GM21786 (cell line): ENCODE data around the gene EBF4.

Experiments used
- ATAC-seq: cut with Tn5 transposase; IDR thresholded peaks from one replicate; pipeline ENCODE4 v1.9.1; 2021; ENCODE audit not compliant: unreplicated experiment

EBF4 gene, protein sequence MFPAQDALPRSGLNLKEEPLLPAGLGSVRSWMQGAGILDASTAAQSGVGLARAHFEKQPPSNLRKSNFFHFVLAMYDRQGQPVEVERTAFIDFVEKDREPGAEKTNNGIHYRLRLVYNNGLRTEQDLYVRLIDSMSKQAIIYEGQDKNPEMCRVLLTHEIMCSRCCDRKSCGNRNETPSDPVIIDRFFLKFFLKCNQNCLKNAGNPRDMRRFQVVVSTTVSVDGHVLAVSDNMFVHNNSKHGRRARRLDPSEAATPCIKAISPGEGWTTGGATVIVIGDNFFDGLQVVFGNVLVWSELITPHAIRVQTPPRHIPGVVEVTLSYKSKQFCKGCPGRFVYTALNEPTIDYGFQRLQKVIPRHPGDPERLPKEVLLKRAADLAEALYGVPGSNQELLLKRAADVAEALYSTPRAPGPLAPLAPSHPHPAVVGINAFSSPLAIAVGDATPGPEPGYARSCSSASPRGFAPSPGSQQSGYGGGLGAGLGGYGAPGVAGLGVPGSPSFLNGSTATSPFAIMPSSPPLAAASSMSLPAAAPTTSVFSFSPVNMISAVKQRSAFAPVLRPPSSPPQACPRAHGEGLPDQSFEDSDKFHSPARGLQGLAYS

GRCh38 chr20:2692036-2692885 lies at the start of gene EBF4:
TSS of gene EBF4 (plus strand) at chr20:2692780. CDS start at chr20:2693646, 866 bp downstream.
- no peak for ATAC-seq

- no peak for ATAC-seq
Observed at GRCh38 chr20:2643708-2644107, 48.9 kb upstream of the EBF4 start.

DNA sequence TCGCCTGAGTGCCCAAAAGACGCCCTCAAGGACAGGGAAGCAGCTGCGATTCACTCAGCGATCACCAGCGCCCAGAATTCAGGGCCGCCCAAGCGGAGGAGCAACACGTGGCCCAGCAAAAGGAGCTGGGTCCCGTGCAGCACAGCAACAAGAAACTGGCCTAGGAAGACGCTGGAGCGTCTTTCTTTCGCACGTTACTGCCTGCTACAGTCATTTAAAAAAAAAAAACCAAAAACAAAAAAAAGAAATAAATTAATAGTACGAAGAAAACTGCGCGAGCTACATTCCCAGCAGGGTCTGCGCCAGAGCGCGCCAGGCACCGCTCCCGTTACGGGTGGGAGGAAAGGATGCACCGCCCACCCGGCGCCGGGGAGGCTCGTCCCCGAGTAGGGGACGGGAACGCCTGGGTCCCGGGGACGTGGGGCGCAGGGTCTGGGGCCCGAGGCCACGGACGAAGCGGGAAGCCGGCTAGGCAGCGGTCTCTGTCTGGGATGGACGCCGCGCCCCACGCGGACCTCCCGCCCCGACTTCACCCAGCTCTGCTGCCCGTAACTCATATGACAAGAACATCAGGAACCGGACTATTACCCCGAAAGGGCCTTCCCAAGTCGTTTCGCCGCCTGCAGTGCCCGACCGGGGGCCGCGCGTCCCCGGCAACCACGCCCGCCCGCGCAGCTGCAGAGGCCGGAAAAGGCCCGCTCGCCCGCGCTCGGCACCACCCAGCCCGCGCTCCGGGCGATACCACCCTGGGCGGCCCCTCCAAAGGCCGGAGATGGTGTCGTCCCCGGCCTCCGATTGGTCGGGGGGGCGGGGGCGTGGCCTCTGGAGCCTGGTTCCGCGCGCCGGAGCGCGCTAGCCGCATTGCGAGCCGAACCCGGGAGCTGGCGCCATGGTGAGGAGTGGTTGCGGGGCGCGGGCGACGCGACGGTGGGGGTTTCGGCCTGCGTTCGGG lies 40.5 kb upstream of the EBF4 start, which contains the start of gene NOP56:
Gene NOP56 (plus strand): TSS at position 861 of the 952 bp plus-strand sequence. CDS start 29 bp downstream, at position 890.
- ATAC-seq, result peak; percentile 73

- ATAC-seq, result peak; percentile 43
Observed at GRCh38 chr20:2652724-2653555, 39.6 kb upstream of the EBF4 start.

- ATAC-seq, result no peak
Observed at GRCh38 chr20:2653556-2654383, 38.8 kb upstream of the EBF4 start.

DNA sequence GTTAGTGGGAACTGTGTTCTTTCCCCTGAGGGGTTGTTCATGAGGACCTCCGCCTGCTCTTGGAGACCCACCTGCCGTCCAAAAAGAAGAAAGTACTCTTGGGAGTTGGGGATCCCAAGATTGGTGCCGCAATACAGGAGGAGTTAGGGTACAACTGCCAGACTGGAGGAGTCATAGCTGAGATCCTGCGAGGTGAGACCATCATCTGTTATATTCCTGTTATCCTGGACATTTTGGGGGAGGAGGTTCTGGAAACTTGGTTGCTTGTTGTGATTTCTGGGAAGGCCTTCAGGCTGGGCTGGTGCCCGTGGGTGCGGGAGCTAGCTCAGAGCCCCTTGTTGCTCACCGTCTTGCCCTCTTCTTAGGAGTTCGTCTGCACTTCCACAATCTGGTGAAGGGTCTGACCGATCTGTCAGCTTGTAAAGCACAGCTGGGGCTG lies 38.2 kb upstream of the EBF4 start:
- no peak for ATAC-seq

DNA sequence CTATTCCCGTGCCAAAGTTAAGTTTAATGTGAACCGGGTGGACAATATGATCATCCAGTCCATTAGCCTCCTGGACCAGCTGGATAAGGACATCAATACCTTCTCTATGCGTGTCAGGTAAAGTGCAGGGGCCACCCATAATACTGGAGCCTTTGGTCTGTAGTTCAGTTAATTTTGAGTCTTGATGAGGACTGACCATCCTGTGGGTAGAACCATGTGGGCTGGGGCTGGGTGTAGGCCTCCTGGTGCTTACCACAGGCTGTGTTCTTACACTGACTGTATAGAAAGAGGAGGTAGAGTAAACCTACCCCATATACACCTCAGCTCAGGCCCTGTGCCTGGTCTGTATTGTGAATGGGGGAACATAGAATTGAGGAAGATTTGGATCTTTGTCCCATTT lies 37.7 kb upstream of the EBF4 start:
- no peak for ATAC-seq

DNA sequence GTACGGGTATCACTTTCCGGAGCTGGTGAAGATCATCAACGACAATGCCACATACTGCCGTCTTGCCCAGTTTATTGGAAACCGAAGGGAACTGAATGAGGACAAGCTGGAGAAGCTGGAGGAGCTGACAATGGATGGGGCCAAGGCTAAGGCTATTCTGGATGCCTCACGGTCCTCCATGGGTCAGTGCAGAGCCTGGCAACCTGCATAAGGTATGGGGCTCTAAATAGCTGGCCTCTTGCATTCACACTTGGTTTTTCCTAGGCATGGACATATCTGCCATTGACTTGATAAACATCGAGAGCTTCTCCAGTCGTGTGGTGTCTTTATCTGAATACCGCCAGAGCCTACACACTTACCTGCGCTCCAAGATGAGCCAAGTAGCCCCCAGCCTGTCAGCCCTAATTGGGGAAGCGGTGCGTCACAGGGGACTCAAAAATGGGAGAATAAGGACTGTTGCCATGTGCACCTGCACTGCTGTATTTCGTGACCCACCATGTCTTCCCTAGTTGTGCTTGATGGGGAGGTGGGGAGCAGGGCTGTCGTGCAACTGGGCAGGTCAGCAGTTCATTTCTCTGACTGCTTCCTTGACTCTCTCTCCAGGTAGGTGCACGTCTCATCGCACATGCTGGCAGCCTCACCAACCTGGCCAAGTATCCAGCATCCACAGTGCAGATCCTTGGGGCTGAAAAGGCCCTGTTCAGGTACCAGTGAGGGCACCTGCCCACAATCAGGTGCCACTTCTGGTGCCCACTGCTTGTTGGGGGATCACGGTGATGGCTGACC lies 37.1 kb upstream of the EBF4 start:
- ATAC-seq, result no peak

GRCh38 chr20:2656471-2657117 lies 36.0 kb upstream of the EBF4 start:
- no peak for ATAC-seq

GRCh38 chr20:2657241-2657640 lies 35.3 kb upstream of the EBF4 start:
- no peak for ATAC-seq

DNA sequence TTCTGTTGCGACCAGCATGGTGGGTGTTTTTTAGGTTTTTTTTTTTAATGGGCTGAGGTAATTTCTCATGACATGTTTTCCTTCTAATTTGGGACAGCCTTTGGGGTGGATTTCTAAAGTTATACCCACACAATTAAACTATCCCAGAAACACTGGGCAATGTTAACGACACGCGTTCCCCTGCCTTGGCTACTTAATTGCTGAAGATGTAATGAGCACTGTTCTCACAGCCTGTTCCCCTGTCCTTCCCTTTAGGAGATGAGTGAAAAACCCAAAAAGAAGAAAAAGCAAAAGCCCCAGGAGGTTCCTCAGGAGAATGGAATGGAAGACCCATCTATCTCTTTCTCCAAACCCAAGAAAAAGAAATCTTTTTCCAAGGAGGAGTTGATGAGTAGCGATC lies 34.9 kb upstream of the EBF4 start:
- no peak for ATAC-seq

GRCh38 chr20:2658414-2659354 lies 33.9 kb upstream of the EBF4 start:
- ATAC-seq, result no peak

DNA sequence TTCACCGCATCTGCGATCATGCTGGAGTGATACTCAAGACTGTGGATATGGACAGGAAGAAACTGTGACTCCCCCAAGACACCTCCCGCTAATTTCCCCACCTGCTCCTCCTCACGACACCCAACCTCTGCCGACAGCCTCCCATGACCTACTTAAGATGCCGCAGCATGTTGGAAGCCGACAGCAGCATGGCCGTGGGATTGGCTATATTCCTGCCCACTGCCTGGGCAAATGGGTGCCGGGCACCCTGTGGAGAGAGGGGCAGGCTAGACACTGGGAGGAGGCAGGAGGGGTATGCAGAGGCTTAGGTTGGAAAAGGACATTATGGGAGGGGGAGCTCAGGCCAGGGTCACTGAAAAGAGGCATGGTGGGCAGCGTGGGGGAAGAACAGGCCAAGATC lies 33.0 kb upstream of the EBF4 start:
- no peak for ATAC-seq

DNA sequence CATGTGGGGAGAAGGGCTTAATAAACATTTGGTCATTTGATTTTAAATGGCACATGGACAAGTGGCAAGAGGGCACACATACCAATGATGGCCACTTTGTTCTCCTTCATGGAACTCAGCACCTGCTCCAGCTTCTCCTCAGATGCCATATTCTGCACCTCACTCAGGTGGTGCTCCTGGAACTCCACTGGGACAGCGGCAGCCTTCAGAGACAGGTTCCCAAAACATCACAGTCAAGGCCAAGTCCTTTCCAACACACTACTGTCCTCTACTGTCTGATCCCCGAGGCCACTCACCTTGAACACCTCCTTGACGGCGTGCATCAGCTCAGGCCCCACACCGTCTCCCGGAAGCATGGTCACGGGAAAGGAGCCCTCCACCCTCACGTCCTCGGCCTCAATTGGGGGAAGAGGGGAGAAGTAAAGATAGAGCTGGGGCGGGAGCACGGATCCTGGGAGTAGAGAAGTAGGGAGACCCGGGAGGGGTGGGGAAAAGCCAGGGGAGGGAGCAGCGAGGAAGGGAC lies 29.2 kb upstream of the EBF4 start:
- ATAC-seq, result no peak

DNA sequence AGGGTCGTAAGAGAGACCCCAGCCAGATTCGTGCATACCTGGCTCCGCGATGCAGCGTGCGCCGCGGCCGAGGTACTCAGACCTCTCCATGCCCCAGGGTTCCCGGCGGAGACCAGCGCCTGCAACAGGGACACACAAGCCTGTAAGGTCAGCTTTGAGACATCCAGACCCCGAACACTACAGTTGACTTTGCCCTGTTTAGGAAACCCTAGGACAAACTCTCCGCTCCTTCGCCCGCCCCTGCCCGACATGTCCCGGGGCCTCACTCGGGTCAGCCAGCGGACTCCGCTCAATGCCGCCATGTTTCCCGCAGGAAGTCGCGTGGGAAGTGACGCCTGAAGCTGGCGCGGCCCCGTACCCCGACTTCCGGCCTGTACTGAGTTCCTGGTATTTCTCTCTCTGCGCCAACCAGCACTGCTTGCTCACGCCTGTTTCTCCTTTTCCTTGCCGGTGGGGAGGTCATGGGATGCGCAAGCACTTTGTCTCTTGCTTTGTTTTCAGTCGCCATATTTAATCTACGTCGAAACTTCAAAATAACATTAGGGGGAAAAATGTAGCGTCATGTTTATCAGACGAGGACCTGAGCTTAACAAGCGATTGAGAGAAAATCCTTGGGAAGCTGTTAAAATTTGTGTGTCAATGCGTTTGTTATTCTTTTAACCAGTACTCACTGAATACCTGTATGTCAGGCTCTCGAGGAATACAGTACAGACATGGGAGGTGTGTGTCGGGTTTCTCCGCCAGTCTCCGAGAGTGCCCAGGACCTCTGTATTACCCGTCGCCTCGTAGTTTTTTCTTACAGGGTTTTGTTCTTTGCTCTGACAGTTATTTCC lies 28.5 kb upstream of the EBF4 start, which contains the start of gene IDH3B:
Gene IDH3B (minus strand): TSS at position 330 of the 833 bp plus-strand sequence. CDS start 28 bp downstream, at position 302.
- peak; percentile 89 for ATAC-seq
